Kidney (tissue), 14 donors: ENCODE results near the gene SP3. TPM values are rescaled to one million over a fixed set of nuclear protein-coding genes. Genes with fewer than 3 reads are reported as not detected.

ENCODE experiments used
- DNase-seq, 5 donors: peaks; one replicate each; pipeline ENCODE4 v3.0.0-alpha.2; 2013 to 2020
- FAIRE-seq: peaks from 2 replicates; lab custom pipeline; 2012; peaks lifted over from hg19 to GRCh38; lab: Jason Lieb, UNC
- H3K27ac ChIP-seq, 2 donors: one replicate each; pipeline ENCODE4 v1.7.0; 2013; ENCODE audit warnings: low read depth in 2 of 2, low read length in 2 of 2, inconsistent platforms in 1 of 2
- H3K27me3 ChIP-seq: one replicate; pipeline ENCODE4 v1.7.1; 2013; ENCODE audit warnings: low read length, inconsistent platforms; ENCODE audit not compliant: control insufficient read depth, insufficient read depth
- H3K36me3 ChIP-seq, 3 donors: one replicate each; pipeline versions ENCODE4 v1.7.0 to v1.7.1; 2013; ENCODE audit warnings: low read length in 3 of 3, control low read depth in 1 of 3, inconsistent platforms in 1 of 3; ENCODE audit not compliant: insufficient read depth in 3 of 3, control insufficient read depth in 2 of 3
- H3K4me1 ChIP-seq, 3 donors: one replicate each; pipeline versions ENCODE4 v1.7.0 to v1.7.1; 2013; ENCODE audit warnings: low read length in 3 of 3, inconsistent platforms in 1 of 3, low read depth in 1 of 3; ENCODE audit not compliant: control insufficient read depth in 2 of 3, insufficient read depth in 2 of 3
- H3K4me3 ChIP-seq, 3 donors: one replicate each; pipeline versions ENCODE4 v1.7.0 to v1.8.1; 2013; ENCODE audit warnings: low read length in 3 of 3, control low read depth in 1 of 3, inconsistent platforms in 1 of 3
- H3K9ac ChIP-seq, 3 donors: one replicate each; pipeline versions ENCODE4 v1.7.0 to v1.7.1; 2013; ENCODE audit warnings: low read length in 3 of 3, control low read depth in 1 of 3, inconsistent platforms in 1 of 3
- H3K9me3 ChIP-seq, 3 donors: one replicate each; pipeline versions ENCODE4 v1.7.0 to v1.7.1; 2013; ENCODE audit warnings: low read length in 3 of 3, control low read depth in 1 of 3, inconsistent platforms in 1 of 3; ENCODE audit not compliant: control insufficient read depth in 2 of 3, insufficient read depth in 1 of 3
- CTCF ChIP-seq: IDR thresholded peaks from 3 replicates; pipeline ENCODE4 v1.5.1; 2012; ENCODE audit warnings: mild to moderate bottlenecking, moderate library complexity, borderline replicate concordance; ENCODE audit not compliant: insufficient read depth; ENCODE audit errors: extremely low read depth
- intact Hi-C: fragments of 100-400 bp; cut with DNase I; formaldehyde crosslinking; loops from one replicate; pipeline ENCODE4 v1.11.1; 2022
- polyA plus RNA-seq: library from polyadenylated mRNA; stranded (reverse); fragments of 350-450 nt; fragmentation: Illumina TruSeq; extraction: RNeasy Lipid Tissue Mini Kit (QIAGEN cat#74804); gene quantifications from one replicate; pipeline ENCODE4 v1.2.3, GENCODE V29; 2014; ENCODE audit warnings: low read depth, low replicate concordance; ENCODE audit not compliant: insufficient read depth
- total RNA-seq: library from RNA; stranded (reverse); fragmentation: NEBNext Ultra II Directional; extraction: Animal tissue kit (Norgen Biotek cat#: 25700); gene quantifications from one replicate; pipeline ENCODE4 v1.2.1, GENCODE V29; 2021
- donor health status: control.
- donor health status: control.
- donor health status: control.
- donor health status: control.
- donor health status: control.
- donor health status: DM: yes; HTN: yes; CAD: no.
- donor health status: Normal renal cell carcinoma (clear cell type).

Gene SP3
- total and polyA plus RNA-seq, 2 donors from 2014 or later, result 14.5 to 86.2 TPM

GRCh38 chr2:173952267-173953046 lies 12.7 kb downstream of the SP3 start:
- no peak for TF ChIP-seq CTCF
- DNase-seq (no peak), FAIRE-seq (no peak)
- Histone ChIP-seq H3K4me3 (no peak overlapping the region), H3K9me3 (no peaks in the 10 kb centered on the region), H3K27me3 (no peaks in the 10 kb centered on the region), H3K9ac (no peak overlapping the region), H3K36me3 (peaks cover 15 to 23% (median 18%) of the 10 kb centered on the region in 3 donors), H3K27ac (no peak overlapping the region), H3K4me1 (peaks cover 0 to 3% (median 2%) of the 10 kb centered on the region in 3 donors)
- intact Hi-C loops, result no loop called here

GRCh38 chr2:173948842-173949241 lies 16.3 kb downstream of the SP3 start:
- Histone ChIP-seq H3K27me3 (no peaks in the 10 kb centered on the region), H3K4me3 (no peak overlapping the region), H3K36me3 (peaks cover 0 to 12% (median 3%) of the 10 kb centered on the region in 3 donors), H3K27ac (no peak overlapping the region), H3K4me1 (peaks cover 0 to 3% (median 2%) of the 10 kb centered on the region in 3 donors), H3K9ac (no peak overlapping the region), H3K9me3 (no peaks in the 10 kb centered on the region)
- no peak for DNase-seq
- TF ChIP-seq CTCF, result no peak
- FAIRE-seq, result no peak
- intact Hi-C loops, result no loop called here

GRCh38 chr2:173948198-173948597 lies 17.0 kb downstream of the SP3 start:
- no peak for TF ChIP-seq CTCF
- DNase-seq (no peak), FAIRE-seq (no peak)
- intact Hi-C loops, result no loop called here
- H3K27me3 ChIP-seq, result no peaks in the 10 kb centered on the region
- H3K9ac ChIP-seq, result no peak overlapping the region
- H3K36me3 ChIP-seq, result peaks cover 0 to 12% (median 3%) of the 10 kb centered on the region in 3 donors
- peaks cover 0 to 3% (median 2%) of the 10 kb centered on the region in 3 donors for H3K4me1 ChIP-seq
- no peaks in the 10 kb centered on the region for H3K9me3 ChIP-seq
- H3K4me3 ChIP-seq, result no peak overlapping the region
- H3K27ac ChIP-seq, result no peak overlapping the region
